ENCODE results near the gene RHBDL3.

GRCh38 chr17:32286518-32286900 is 20.9 kb downstream of the RHBDL3 start:
- TF ChIP-seq POLR2AphosphoS5 (IDR thresholded peaks at IDR 0.05; ENCODE audit: low read depth, low read length) (no peak), SPI1 (IDR thresholded peaks at IDR 0.05; ENCODE audit: low read depth, low read length) (no peak), POLR2A (IDR thresholded peaks at IDR 0.05; ENCODE audit: low read depth, low read length) (no peak), TAF1 (IDR thresholded peaks at IDR 0.05; ENCODE audit: low read depth, low read length) (no peak), PAX5 (IDR thresholded peaks at IDR 0.05; ENCODE audit: insufficient read depth, low read length, severe bottlenecking) (no peak), POU2F2 (IDR thresholded peaks at IDR 0.05; ENCODE audit: low read depth, low read length) (no peak)
